Loucy (cell line): ENCODE measurements around the gene POLR3B.

ENCODE experiments used
- H2AFZ ChIP-seq: fragments of 200-600 bp; sonication (generic); 2 replicates; pipeline ENCODE4 v1.6.0; 2016; ENCODE audit warnings: antibody characterized with exemption, mild to moderate bottlenecking, low read length, moderate library complexity
- H3F3A ChIP-seq: fragments of 200-600 bp; 2 replicates; pipeline ENCODE4 v1.6.0; 2016; ENCODE audit warnings: antibody characterized with exemption, low read depth, mild to moderate bottlenecking
- H3K27me3 ChIP-seq: fragments of 200-600 bp; sonication (generic); 2 replicates; pipeline ENCODE4 v1.6.1; 2014; ENCODE audit warnings: low read length, mild to moderate bottlenecking; ENCODE audit not compliant: insufficient read depth, poor library complexity, severe bottlenecking
- H3K36me3 ChIP-seq: fragments of 200-600 bp; sonication (generic); 2 replicates; pipeline ENCODE4 v1.6.1; 2016; ENCODE audit warnings: low read length; ENCODE audit not compliant: insufficient read depth
- H3K4me1 ChIP-seq: fragments of 200-600 bp; sonication (generic); 2 replicates; pipeline ENCODE4 v1.5.1; 2014; ENCODE audit warnings: low read length, mild to moderate bottlenecking; ENCODE audit not compliant: insufficient read depth, poor library complexity, severe bottlenecking
- H3K4me2 ChIP-seq: fragments of 200-600 bp; sonication (generic); 2 replicates; pipeline ENCODE4 v1.6.0; 2014; ENCODE audit warnings: antibody characterized with exemption, low read length, low read depth, mild to moderate bottlenecking; ENCODE audit not compliant: poor library complexity, severe bottlenecking
- H3K4me3 ChIP-seq: fragments of 200-600 bp; sonication (generic); 2 replicates; pipeline ENCODE4 v1.5.1; 2014; ENCODE audit warnings: low read length, mild to moderate bottlenecking, mixed read lengths; ENCODE audit not compliant: poor library complexity, severe bottlenecking
- H3K79me2 ChIP-seq: fragments of 200-600 bp; sonication (generic); 2 replicates; pipeline ENCODE4 v1.6.1; 2014; ENCODE audit warnings: low read length; ENCODE audit not compliant: insufficient read depth
- H3K9ac ChIP-seq: fragments of 200-600 bp; sonication (generic); 2 replicates; pipeline ENCODE4 v1.6.0; 2014; ENCODE audit warnings: mild to moderate bottlenecking, low read depth, low read length, moderate library complexity; ENCODE audit not compliant: poor library complexity, severe bottlenecking
- H3K9me2 ChIP-seq: fragments of 200-600 bp; sonication (generic); replicated peaks from 2 replicates; pipeline ENCODE4 v1.6.1; 2016; ENCODE audit warnings: low read depth, low read length, mixed read lengths
- H3K9me3 ChIP-seq: fragments of 200-600 bp; sonication (generic); 2 replicates; pipeline ENCODE4 v1.6.1; 2014; ENCODE audit warnings: mild to moderate bottlenecking, antibody characterized with exemption, low read length, low read depth; ENCODE audit not compliant: insufficient read depth
- H4K20me1 ChIP-seq: fragments of 200-600 bp; sonication (generic); 2 replicates; pipeline ENCODE4 v1.6.0; 2014; ENCODE audit warnings: antibody characterized with exemption, low read length, mild to moderate bottlenecking; ENCODE audit not compliant: insufficient read depth, poor library complexity, severe bottlenecking
- EZH2phosphoT487 ChIP-seq: fragments of 200-600 bp; IDR thresholded peaks from 2 replicates; pipeline ENCODE4 v1.6.1; 2018; ENCODE audit warnings: antibody characterized with exemption, mild to moderate bottlenecking, moderate library complexity, borderline replicate concordance
- TF ChIP-seq, protein P1 (sequence below): fragments of 200-600 bp; sonication (generic); conservative IDR thresholded peaks from 2 replicates; pipeline ENCODE4 v1.5.1; 2014; ENCODE audit warnings: mild to moderate bottlenecking, antibody characterized with exemption, low read length

Gene POLR3B

DNA sequence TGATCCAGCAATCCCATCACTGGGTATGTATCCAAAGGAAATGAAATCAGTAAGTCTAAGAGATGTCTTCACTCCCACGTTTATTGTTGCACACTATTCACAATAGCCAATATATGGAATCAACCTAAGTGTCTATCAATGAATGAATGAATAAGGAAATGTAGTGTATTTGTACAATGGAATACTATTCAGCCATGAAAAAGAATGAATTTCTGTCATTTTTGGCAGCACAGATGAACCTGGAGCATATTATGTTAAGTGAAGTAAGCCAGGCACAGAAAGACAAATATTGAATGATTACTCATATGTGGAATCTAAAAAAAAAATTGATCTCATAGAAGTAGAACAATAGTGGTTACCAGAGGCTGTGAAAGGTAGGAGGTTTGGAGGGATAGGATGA lies 194.7 kb downstream of the POLR3B start:
- Histone ChIP-seq H2AFZ (no peak overlapping the region), H3K79me2 (no peaks in the 10 kb centered on the region), H3F3A (no peaks in the 10 kb centered on the region), H3K27me3 (no peaks in the 10 kb centered on the region), H4K20me1 (no peaks in the 10 kb centered on the region), H3K4me3 (no peak overlapping the region), H3K4me2 (no peak overlapping the region), H3K9ac (no peak overlapping the region), H3K9me3 (no peaks in the 10 kb centered on the region), H3K9me2 (no peaks in the 10 kb centered on the region), H3K36me3 (no peaks in the 10 kb centered on the region), H3K4me1 (no peaks in the 10 kb centered on the region)
- TF ChIP-seq, protein P1, sequence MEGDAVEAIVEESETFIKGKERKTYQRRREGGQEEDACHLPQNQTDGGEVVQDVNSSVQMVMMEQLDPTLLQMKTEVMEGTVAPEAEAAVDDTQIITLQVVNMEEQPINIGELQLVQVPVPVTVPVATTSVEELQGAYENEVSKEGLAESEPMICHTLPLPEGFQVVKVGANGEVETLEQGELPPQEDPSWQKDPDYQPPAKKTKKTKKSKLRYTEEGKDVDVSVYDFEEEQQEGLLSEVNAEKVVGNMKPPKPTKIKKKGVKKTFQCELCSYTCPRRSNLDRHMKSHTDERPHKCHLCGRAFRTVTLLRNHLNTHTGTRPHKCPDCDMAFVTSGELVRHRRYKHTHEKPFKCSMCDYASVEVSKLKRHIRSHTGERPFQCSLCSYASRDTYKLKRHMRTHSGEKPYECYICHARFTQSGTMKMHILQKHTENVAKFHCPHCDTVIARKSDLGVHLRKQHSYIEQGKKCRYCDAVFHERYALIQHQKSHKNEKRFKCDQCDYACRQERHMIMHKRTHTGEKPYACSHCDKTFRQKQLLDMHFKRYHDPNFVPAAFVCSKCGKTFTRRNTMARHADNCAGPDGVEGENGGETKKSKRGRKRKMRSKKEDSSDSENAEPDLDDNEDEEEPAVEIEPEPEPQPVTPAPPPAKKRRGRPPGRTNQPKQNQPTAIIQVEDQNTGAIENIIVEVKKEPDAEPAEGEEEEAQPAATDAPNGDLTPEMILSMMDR = no peak
- no peak for TF ChIP-seq EZH2phosphoT487
